Measurements from ENCODE around the gene ZNF804A.
"Not testable (repeated sequence)": the region's sequence is repeated elsewhere in the genome, so short reads cannot be mapped to it uniquely, and the experiment has no call there.

Gene ZNF804A

DNA sequence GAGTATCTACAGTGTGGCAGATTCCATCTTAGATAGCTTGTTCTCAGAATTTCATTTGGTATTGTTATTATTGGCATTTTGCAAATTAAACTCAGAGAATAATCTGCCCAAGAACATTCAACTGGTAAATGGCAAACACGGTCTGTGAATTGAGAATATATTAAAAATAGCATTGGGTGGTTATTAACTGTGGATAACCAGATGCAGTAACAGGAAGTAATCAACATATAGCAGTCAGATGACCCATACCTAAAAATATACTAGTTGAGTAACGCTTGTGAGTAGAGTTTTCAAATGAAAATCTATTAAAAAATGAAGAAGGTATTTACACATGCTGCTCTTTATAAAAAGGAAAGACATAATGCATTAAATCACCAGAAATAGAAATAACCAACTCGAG is 129.5 kb downstream of the ZNF804A start:
- no peak for DNase-seq (ENCODE audit: low spot score)

DNA sequence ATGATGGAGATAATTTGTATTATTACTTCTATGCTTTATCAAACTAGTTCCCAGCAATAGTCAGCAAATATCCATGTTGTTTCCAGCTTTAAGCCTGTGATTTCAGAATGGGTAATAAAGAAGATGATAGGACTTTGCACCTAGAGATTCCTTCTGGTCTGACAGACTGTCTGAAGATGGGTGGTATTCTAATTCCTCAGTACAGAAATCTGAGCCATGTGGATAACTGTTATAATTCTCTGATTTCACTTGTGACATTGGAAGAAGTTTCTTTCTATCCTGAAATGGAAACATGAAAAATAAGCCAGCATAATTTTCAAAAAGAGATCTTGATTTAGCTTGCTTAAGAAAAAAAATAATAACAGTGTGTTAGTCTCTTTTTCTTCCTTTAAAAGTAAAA is 130.1 kb downstream of the ZNF804A start:
- DNase-seq (ENCODE audit: low spot score) = no peak

DNA sequence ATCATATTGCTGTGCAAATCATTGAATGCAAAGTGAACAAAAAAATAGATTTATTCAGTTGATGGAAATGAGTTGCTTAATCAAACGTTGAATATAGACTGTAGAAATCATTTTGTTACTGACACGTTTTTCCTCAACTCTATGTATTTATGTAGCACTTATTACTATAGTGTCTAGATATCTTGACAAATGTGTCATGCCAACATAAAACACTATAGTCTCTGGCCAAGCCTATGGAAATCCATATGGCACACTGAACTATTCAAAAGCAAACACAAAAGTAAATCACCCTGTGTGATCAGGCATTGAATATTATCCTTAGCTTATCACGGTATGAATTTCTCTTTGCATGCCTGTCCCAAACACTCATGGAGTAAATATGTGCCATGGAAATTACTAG is 131.3 kb downstream of the ZNF804A start:
- DNase-seq (ENCODE audit: low spot score) = peak; percentile 3

DNA sequence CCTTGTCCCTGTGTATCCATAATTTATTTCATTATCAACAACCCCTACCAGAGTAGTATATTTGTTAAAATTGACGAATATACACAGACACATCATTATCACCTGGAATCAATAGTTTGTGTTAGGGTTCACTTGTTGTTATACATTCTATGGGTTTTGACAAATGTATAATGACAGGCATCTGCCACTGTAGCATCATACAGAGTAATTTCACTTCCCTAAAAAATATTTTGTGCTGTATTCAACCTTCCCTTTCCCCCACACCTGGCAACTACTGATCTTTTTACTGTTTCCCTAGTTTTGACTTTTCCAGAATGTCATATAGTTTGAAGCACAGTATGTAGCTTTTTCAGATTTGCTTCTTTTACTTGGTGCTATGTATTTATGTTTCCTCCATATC is 132.0 kb downstream of the ZNF804A start:
- DNase-seq (ENCODE audit: low spot score) = no peak

GRCh38 chr2:184734338-184734737 is 136.0 kb downstream of the ZNF804A start:
- no peak for DNase-seq (ENCODE audit: low spot score)

- DNase-seq (ENCODE audit: low spot score) = no peak
Measured at GRCh38 chr2:184735611-184736010, 137.3 kb downstream of the ZNF804A start.

DNA sequence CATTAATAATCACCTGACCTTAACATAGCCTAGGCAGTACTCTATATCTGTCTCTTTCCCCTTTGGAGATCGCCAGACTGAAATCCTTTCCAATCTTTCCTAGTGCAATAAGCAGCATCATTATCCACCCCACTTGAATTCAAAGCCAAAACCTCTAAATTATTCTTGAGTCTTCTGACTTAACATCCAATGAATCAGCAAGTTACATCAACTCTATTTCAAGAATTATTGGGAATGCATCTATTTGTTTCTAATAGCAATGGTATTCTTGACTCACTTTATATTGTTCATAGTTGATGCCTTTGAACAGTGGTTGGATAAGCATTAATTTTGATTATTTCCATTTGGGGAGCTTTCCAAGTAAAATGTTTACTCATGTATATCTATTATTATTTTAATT is 144.8 kb downstream of the ZNF804A start:
- DNase-seq (ENCODE audit: low spot score) = no peak

GRCh38 chr2:184756161-184756560 is 157.8 kb downstream of the ZNF804A start:
- DNase-seq (ENCODE audit: low spot score) = no peak

DNA sequence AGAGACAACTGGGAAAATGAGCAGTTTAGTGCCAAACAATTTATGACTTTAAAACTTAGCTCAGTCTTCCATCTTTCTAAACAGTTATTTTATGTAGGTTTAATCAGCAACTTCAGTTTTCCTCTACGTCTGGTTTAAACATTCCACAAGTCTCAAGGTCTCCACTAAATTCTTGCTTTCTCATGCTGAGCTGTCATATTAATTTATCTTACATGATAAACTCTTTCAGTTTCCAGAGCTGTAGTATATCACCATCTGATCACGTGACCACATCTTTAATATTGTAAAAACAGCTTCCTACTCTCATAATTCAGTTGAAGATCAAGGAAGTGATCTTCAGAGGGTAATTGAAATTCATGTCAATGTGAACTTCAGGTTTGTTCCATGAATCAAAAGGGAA is 158.6 kb downstream of the ZNF804A start:
- DNase-seq (ENCODE audit: low spot score) = no peak

DNA sequence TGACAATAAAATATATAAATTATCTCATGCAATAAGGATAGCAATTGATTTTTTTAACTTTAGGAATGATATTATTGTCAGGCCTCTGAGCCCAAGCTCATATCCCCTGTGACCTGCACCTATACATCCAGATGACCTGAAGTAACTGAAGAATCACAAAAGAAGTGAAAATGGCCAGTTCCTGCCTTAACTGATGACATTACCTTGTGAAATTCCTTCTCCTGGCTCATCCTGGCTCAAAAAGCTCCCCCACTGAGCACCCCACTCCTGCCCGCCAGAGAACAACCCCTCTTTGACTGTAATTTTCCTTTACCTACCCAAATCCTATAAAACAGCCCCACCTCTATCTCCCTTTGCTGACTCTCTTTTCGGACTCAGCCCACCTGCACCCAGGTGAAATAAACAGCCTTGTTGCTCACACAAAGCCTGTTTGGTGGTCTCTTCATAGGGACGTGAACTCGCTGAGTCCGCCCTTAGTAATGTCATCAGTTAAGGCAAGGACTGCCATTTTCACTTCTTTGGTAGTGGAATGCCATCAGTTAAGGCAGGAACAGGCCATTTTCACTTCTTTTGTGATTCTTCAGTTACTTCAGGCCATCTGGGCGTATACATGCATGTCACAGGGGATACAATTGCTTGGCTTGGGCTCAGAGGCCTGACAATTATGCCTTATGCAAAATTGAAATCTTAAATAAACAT is 161.4 kb downstream of the ZNF804A start:
- DNase-seq (ENCODE audit: low spot score) = not testable (repeated sequence)

DNA sequence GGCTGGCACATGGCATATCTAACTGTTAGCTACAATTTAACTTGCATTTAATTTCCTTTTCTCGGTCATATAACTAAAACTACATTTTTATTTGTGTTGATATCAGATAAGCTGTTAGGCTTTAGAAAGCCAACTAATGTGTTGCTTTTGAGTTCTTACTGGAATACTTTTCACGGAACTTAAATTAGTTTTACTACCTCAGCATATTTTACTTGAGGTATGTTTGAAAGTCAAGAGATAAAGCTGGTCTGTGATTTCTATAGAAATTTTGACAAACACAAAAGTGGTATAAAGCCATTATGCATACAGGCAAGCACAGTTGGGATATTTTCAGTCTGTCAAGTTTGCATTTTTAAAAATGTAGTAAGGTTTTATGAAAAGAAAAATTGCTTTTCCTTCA is 162.6 kb downstream of the ZNF804A start:
- no peak for DNase-seq (ENCODE audit: low spot score)

DNA sequence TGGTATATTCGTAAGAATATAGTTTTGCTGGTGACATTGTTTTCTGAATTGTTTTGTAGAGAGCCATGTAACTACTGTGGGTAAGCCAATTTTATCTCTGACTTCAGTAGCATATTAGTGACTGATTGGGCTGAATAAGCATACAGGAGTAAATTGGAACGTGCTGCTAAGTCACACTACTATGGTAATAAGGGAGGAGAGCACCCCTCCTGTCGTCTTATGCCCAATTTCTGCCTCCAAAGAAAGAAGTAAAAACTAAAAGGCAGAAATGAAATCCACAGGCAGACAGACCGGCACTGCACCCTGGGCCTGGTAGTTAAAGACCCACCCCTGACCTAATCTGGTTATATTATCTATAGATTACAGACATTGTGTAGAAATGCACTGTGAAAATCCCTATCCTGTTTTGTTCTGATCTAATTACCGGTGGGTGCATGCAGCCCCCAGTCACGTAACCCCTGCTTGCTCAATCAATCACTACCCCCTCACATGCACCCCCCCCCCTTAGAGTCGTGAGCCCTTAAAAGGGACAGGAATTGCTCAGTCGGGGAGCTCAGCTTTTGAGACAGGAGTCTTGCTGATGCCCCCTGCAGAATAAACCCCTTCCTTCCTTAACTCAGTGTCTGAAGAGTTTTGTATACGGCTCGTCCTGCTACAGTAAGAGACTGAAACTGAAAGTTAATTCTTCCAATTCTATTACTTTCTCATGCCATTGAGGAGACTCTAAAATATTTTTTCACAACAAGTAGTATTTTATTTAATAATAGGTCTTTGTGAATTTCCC is 167.0 kb downstream of the ZNF804A start:
- DNase-seq (ENCODE audit: low spot score) = no peak

DNA sequence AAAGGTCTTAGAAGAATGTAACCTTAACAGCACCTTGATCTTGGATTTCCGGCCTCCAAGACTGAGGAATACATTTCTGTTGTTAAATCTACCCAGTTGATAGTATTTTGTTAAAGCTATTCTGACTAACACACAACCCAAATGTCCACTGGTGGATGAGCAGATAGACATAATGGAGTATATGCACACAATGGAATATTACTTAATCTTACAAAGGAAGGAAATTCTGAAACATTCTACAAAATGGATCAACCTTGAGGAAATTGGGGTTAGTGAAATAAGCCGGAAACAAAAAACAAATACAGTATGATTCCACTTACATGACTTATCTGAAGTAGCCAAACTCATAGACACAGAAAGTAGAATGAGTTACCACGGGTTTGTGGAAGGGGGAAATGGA is 168.7 kb downstream of the ZNF804A start:
- no peak for DNase-seq (ENCODE audit: low spot score)

DNA sequence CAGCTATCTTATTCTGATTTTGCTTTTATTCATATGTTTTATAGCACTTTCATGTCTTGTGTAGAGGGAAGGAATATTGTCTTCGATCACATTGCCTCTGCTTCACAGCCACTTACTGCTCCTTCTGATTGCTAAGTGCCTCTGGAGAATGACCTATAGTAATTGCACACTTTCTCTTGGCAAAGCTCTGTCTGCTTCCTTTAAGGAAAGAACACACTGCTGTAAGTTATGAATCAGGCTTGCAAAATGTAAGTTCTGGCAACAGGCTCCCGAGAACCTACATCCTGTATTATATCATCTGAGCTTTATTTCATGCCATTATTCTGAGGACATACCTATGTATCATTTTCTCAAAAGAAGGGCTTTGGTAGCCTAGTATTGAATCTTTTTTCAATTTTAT is 170.7 kb downstream of the ZNF804A start:
- DNase-seq (ENCODE audit: low spot score) = peak; percentile 5

- DNase-seq (ENCODE audit: low spot score) = no peak
Measured at GRCh38 chr2:184769686-184770085, 171.4 kb downstream of the ZNF804A start.

GRCh38 chr2:184779777-184780176 is 181.4 kb downstream of the ZNF804A start:
- no peak for DNase-seq (ENCODE audit: low spot score)

DNA sequence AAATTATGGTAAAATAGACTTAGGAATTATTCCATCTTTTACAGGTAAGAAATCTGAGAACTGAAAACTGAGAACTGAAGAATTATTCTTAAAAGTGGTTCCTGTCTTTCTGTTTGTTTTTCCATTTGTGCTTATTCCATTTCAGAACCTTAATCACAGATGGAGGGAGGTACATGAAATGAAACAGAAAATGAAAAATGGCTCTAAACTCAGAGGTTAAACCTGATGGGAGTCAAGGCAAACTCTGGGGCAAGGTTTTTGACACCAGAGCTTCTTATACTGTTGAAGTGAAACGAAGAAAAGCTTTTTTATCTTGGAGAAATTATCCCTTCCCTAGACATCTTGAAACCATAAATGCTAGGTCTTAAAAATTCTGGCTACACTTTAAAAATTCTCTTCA is 182.1 kb downstream of the ZNF804A start:
- DNase-seq (ENCODE audit: low spot score) = no peak

- DNase-seq (ENCODE audit: low spot score) = no peak
Measured at GRCh38 chr2:184780944-184781343, 182.6 kb downstream of the ZNF804A start.

- no peak for DNase-seq (ENCODE audit: low spot score)
Measured at GRCh38 chr2:184783576-184783975, 185.2 kb downstream of the ZNF804A start.

- DNase-seq (ENCODE audit: low spot score) = no peak
Measured at GRCh38 chr2:184793176-184793575, 194.8 kb downstream of the ZNF804A start.

- no peak for DNase-seq (ENCODE audit: low spot score)
Measured at GRCh38 chr2:184799379-184799778, 201.1 kb downstream of the ZNF804A start.

DNA sequence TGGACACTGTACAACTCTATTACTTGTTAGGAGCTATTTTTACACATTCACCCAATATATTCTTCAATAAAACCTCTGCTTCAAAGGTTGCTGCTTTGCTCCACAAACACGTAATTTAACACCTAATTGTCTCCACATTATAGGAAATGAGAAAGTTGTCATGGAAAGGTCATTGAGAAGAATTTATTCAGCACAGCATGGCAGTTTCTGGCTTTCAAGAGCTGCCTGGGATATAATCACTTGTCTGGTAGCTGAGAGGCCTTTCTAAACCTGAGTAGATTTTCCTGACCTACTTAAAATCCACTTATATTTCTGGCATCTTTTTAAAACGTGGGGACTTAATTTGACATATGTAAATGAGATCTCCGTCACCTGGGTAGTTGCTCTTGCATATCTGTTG is 216.1 kb downstream of the ZNF804A start:
- DNase-seq (ENCODE audit: low spot score) = no peak

DNA sequence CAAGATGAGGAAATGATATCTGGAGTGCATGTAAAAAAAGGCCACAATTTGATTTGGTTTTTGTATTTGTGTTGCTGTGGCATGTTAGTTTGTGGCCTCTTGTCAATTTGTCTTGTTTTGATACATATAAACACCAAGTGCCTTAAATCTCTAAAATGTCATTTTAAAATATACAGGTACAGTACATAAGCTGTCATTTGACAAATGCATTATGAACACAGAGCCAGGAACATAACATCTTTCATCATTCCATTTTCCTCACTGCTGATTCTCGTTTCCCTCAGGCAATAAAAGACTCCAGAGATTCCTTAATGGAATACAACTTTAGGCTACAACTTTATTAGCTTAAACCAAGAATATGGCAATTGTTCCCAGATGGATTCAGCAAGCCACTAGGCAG is 217.5 kb downstream of the ZNF804A start:
- DNase-seq (ENCODE audit: low spot score) = no peak

- no peak for DNase-seq (ENCODE audit: low spot score)
Measured at GRCh38 chr2:184824597-184824996, 226.3 kb downstream of the ZNF804A start.

All from RKO (cell line).